GM18858 (cell line): Measurements from ENCODE around the gene AK9.
A peak's percentile ranks its signal among the peaks of the same experiment; 100 is the strongest.
"Not testable (repeated sequence)": the region's sequence is repeated elsewhere in the genome, so short reads cannot be mapped to it uniquely, and the experiment has no call there.

ENCODE experiments used
- ATAC-seq: cut with Tn5 transposase; IDR thresholded peaks from one replicate; pipeline ENCODE4 v1.9.1; 2021; ENCODE audit not compliant: unreplicated experiment

The AK9 gene

GRCh38 chr6:109461733-109462526 lies 229.1 kb downstream of the AK9 start:
- no peak for ATAC-seq

GRCh38 chr6:109461205-109461604 lies 229.8 kb downstream of the AK9 start:
- not testable (repeated sequence) for ATAC-seq

GRCh38 chr6:109460161-109460829 lies 230.7 kb downstream of the AK9 start:
- ATAC-seq, result no peak

GRCh38 chr6:109458774-109459531 lies 232.0 kb downstream of the AK9 start:
- ATAC-seq, result peak; percentile 35

- no peak for ATAC-seq
These were observed 233.4 kb downstream of the AK9 start for GRCh38 chr6:109457562-109457996.

- ATAC-seq, result no peak
These were observed 234.1 kb downstream of the AK9 start for GRCh38 chr6:109456710-109457561.

GRCh38 chr6:109456111-109456583 lies 234.9 kb downstream of the AK9 start:
- peak; percentile 0 for ATAC-seq

GRCh38 chr6:109455437-109456110 lies 235.4 kb downstream of the AK9 start, which contains the start of gene MICAL1:
Gene MICAL1, minus strand, starts transcription at chr6:109455772. Its CDS starts 1,576 bp downstream, at chr6:109454196.
- ATAC-seq, result peak; percentile 46

- ATAC-seq, result no peak
These were observed 236.2 kb downstream of the AK9 start for GRCh38 chr6:109454496-109455436.

- no peak for ATAC-seq
These were observed 237.2 kb downstream of the AK9 start for GRCh38 chr6:109453594-109454495.

GRCh38 chr6:109453156-109453555 lies 237.8 kb downstream of the AK9 start:
- no peak for ATAC-seq

- no peak for ATAC-seq
These were observed 238.8 kb downstream of the AK9 start for GRCh38 chr6:109452181-109452580.

- no peak for ATAC-seq
These were observed 239.6 kb downstream of the AK9 start for GRCh38 chr6:109451376-109451775.

- no peak for ATAC-seq
These were observed 240.2 kb downstream of the AK9 start for GRCh38 chr6:109450801-109451200.

- no peak for ATAC-seq
These were observed 241.0 kb downstream of the AK9 start for GRCh38 chr6:109449795-109450673.

- ATAC-seq, result no peak
These were observed 241.8 kb downstream of the AK9 start for GRCh38 chr6:109449064-109449794.
